Measurements from ENCODE around the gene MTCL1.

MTCL1 gene

DNA sequence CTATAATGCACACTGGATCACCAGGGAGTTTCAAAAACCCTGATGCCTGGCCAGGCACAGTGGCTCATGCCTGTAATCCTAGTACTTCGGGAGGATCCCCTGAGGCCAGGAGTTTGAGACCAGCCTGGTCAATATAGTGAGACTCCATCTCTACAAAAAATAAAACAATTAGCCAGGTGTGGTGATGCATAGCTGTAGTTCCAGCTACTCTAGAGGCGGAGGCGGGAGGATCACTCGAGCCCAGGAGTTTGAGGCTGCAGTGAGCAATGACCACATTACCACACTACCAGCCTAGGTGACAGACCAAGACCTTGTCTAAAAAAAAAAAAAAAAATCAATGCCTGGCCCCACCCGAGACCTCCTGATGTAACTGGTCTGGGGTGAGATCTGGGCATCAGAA lies 137.2 kb downstream of the MTCL1 start:
- no peak for DNase-seq

DNA sequence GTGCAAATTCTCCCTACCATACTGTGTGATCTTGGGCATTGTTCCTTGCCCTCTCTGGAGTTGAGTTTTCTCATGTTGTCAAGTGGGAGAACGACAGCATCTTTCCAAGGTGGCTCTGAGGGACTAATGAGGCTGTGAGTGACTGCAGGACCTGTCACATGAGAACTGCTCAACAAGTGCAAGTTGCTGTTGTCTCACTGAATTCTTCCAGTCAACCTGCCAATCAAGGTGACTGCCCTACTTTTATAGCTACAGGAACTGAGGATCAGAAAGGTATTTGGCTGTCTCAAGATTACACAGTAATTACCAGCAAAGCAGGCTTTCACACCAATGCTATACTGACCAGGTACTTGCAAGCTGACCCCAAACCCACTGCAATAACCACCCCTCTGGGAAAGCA lies 137.6 kb downstream of the MTCL1 start:
- DNase-seq: no peak

- no peak for DNase-seq
Observed at GRCh38 chr18:8844721-8845148, 139.4 kb downstream of the MTCL1 start.

- DNase-seq: no peak
Observed at GRCh38 chr18:8845506-8845905, 140.2 kb downstream of the MTCL1 start.

DNA sequence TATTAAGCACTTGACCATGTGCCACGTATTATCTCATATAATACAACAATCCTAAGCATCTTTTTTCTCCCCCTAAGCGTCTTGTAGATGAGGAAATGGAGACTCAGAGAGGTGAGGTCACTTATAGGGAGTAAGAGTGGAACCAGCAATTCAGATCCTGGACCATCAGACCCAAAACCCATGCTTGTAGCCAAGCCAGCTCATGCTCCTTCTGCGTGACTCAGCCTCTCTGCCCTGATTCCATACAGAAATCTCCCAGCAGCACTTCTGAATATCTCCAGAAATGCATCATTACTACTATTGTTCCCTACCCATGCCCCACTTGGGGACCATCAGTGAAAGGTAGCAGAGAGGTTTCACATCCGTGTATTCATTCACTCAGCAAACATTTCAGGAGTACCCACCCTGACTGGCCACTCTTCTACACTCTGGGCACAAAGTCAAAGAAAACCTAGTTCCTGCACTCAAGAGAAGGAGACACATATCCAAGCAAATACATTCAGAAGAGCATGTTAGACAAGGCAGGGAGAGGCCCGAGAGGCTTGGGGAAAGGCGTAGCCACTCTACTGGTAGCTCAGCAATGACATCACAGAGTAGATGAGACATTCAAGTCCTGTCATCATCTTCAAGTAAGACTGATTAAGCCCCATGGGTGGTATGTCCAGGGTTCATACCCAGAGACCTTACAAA lies 141.9 kb downstream of the MTCL1 start:
- no peak for DNase-seq

DNA sequence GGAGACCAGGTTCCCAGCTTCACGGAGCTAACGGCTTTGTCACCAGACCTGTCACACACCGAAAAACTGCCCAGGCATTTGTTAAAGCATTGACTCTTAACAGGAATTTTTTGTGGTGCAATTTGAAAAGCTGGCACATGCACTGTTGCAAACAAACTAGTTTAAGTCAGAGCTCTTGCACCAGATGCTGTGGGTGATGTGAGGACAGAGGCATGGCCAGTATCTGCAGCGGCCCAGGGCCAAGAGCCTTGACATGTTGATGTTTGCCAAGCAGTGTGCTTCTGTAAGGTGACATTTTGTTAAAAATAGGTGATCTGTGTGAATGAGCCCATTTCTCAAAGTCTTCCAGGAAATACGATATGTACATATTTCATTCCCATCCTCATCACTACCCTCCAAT lies 142.5 kb downstream of the MTCL1 start:
- DNase-seq: no peak

DNA sequence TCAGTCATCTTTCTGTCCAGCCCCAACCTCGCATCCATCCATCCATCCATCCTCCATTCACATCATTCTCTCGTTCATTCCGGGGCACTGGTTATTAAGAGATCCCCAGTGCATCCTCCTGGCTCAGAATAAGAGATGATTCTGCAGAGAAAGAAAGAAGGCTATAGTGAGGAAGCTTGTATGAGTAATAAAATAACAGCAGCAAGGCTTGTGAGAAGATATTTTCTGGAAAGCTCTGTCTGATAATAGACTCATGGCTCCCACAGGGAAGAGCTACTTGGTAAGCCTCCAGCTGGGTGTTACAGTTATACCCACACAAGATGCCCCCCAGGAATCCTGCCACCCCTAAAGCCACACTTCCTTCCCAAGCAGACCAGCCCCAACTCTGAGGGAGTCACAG lies 143.2 kb downstream of the MTCL1 start:
- DNase-seq: no peak

DNA sequence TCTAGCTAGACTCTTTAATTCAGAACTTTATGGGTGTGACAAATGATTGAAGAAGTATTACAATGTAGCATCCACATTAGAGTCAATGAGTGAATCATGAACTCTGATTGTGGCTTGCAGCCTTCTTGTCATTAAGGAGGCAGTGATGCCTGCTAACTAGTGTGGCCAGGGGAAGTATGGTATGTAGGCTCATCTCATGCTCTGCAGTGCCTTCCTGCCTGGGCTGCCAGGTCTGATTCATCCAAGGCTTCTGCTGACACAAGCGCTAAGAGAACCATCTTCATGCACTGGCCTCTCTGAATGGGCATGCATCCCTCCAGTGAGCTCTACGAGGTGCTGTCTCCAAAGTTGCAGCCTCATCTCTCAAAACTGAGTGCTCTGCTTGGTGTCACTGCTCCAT lies 144.3 kb downstream of the MTCL1 start:
- no peak for DNase-seq

- no peak for DNase-seq
Observed at GRCh38 chr18:8851659-8852058, 146.3 kb downstream of the MTCL1 start.

GRCh38 chr18:8854550-8854949 lies 149.2 kb downstream of the MTCL1 start:
- no peak for DNase-seq

DNA sequence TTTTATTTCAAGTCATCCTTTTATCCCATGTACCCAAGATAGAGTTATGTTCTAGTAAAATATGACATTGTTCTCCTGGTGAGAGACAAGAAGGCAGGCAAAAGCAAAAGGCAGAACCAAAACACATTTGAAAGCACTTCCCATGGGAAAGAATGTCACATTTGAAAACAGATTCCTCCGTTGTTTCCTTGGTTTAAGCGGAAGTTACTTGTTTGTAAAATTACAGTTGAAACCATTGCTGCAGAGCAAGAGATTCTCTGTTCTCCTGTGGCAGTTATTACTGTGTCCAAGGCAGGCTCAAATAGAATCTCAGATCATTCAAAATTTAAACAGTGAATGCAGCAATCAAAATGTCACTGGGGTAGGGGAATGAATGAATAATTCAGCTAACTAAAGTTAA lies 149.6 kb downstream of the MTCL1 start:
- no peak for DNase-seq

DNA sequence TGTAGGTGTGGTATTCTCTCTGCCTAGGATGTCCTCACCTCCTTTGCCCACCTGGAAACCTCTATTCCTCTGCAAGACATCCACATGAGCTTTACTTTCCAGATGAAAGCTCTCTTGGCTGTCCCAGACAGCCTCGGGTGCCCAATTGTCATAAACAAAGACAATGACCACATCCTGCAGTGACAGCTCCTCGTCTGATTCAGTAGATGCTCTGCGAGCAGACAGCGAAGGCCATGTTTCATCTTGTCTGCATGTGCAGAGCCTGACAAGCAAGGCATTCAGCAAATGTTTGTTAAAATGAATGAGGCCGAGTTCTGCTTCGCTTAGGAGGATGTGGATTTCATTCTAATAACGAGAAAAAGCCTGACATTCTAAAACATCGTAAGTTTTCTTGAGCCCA lies 150.9 kb downstream of the MTCL1 start:
- no peak for DNase-seq

- no peak for DNase-seq
Observed at GRCh38 chr18:8856769-8857393, 151.5 kb downstream of the MTCL1 start.

GRCh38 chr18:8857806-8858205 lies 152.4 kb downstream of the MTCL1 start:
- no peak for DNase-seq

DNA sequence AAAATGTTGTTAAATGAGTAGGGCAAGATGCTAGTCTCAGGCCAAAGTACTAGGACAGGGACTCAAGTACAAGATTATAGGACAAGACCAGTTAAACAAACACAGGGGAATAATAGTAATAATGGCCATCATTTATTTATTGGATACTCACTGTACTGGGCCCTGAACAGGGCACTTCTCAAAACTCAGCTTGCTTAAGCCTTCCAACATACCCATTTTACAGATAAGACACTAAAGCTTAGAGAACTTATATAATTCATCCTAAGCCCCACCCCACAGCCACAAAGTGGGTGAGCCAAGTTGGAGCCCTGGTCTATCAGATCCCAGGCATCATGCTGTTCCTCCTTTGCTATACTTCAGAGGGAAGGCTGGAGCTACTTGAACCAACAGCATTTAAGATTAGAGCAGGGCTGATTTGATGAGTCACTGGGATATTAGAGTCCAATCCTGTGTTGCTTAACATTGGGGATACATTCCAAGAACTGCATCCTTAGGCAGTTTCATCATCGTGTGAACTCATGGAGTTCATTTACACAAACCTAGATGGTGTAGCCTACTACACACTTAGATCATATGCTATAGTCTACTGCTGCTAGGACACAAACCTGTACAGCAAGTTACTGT lies 153.6 kb downstream of the MTCL1 start:
- no peak for DNase-seq

DNA sequence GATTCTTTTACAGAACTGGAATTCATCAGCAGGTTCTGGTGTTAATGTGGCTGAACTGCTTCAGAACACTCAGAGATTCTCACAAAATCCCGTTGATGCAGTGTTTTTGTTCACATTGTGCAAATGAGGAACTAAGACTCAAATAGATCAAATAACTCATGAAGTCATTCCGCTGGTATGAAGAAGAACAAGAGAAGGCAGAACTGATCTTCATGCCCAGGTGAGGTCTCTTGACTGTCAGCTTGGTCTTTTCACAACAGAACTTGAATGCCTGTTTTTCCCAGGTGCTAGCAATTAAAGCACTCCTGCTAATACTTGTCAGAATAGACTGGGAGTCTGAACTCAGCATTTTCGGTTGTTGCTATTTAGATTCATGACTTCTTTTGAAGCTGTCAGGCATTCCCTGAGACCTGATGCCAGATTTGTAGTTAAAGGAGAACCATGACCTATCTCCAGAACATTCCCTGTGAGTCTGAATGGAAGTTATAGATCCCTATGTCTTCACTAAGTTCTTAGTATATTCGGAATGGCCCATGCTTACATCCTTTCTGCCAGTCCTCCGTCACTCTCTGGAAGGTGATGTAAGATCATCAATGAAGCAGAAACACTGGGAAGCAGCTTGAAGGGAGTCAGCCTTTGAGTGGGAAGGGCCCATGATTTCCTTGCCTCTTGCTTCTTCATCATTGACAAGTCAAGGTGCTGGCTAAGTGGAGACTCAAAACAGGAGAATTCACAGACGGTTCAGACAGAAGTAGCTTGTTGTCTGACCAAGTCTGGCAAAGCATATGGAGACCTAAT lies 155.7 kb downstream of the MTCL1 start:
- no peak for DNase-seq

- DNase-seq: no peak
Observed at GRCh38 chr18:8863427-8863826, 158.1 kb downstream of the MTCL1 start.

GRCh38 chr18:8865934-8866333 lies 160.6 kb downstream of the MTCL1 start:
- DNase-seq: no peak

DNA sequence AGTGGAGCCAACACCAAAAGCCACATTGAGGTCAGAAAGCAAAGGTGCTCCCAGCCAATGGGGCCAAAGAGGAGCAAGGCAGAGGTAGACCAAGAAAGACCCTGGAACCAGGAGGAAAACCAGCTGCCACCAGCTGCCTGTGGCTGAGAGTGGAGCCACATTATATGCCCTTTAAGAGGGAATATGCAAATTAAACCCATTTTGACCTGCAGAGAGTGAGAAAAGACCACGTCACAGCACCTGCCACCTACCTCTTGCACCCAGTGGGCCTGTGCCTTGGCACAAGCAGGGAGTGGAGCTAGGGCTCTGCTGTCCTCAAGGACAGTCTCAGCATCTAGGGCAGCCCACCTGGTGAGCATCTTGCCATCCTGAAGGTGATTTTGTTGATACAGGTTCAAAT lies 161.3 kb downstream of the MTCL1 start:
- DNase-seq: no peak

GRCh38 chr18:8868276-8868675 lies 162.9 kb downstream of the MTCL1 start:
- DNase-seq: no peak

- no peak for DNase-seq
Observed at GRCh38 chr18:8868779-8869415, 163.5 kb downstream of the MTCL1 start.

- no peak for DNase-seq
Observed at GRCh38 chr18:8869696-8870095, 164.3 kb downstream of the MTCL1 start.

GRCh38 chr18:8870528-8870927 lies 165.2 kb downstream of the MTCL1 start:
- DNase-seq: no peak
